NCI-H82 treated with DMSO at 0.1 percent for 48 hours (cell line): Measurements from ENCODE around the gene ARAP2.

Experiments used
- DNase-seq: peaks from one replicate; lab custom pipeline; 2025; ENCODE audit not compliant: unreplicated experiment; lab: John Stamatoyannopoulos, UW

Gene ARAP2

DNA sequence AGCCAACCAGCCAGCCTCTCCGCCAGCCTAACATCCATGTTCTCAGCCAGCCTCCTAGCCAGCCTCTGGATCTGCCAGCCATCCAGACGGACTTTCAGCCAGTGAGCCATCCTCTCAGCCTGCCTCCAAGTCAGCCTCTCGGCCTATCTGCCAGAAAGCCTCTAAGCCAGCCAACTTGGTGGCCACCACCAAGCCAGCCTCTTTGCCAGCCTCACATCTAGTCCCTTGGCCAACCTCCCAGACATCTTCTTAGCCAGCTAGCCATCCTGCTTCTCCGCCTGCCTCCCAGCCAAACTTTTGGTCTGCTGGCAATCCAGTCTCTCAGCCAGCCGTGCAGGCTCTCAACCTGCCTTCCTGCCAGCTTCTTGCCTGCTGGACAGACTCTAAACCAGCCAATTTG is 16.4 kb upstream of the ARAP2 start:
- DNase-seq: no peak

GRCh38 chr4:36256398-36256891 is 12.1 kb upstream of the ARAP2 start:
- DNase-seq: no peak

DNA sequence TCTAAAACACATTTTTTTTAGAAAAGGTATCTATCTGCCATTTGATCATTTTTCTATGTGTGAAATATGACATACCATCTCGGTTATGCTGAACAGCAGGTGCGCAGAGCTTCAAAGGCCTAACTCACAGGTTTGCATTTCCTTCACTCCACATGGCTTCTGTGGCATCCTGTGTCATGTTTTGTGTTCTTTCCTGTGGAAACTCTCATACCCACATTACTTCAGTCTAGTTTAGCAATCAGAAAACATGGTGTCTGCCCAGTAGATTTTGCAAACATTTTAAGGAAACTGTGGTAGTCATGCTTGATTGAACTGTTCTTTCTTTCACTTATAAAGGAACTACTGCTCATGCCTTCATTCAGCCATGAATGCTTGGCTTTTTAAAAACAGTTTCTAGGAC is 11.3 kb upstream of the ARAP2 start:
- no peak for DNase-seq

GRCh38 chr4:36254371-36254770 is 10.1 kb upstream of the ARAP2 start:
- DNase-seq: no peak

DNA sequence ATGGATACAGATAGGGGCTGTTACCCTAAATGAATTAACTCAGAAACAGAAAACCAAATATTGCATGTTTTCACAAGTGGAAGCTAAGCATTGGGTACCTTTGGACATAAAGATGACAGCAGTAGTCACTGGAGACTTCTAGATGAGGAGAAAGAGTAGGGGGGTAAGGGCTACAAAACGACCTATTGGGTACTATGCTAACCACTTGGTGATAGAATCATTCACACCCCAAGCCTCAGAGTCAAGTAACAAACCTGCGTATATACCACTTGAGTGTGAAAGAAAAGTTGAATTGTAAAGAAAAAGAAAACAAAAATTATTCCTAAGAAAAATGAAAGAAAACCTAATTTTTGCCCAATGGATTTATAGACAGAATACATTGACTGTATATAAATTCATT is 7.7 kb upstream of the ARAP2 start:
- no peak for DNase-seq

DNA sequence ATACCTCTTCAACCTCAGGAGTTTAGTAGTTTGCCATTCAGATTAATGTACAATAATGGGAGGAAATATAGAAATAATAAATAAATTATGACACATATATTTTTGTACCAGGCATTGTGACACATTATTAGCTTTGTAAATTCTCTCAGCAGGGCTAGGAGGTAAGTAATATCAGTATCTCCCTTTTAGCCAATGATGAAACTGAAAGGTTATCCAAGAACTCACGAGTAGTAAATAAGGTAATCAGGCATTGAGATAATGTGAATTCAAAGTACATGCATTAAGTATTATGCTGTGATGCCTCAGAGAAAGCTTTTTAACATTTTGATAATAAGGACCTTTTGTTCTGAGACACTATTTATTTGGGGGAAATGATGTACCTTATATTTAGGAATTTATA is 5.3 kb upstream of the ARAP2 start:
- no peak for DNase-seq

GRCh38 chr4:36243355-36244256 is 708 bp downstream of the ARAP2 start:
- DNase-seq: no peak

GRCh38 chr4:36242629-36243354 is 1.5 kb downstream of the ARAP2 start:
- DNase-seq: no peak

DNA sequence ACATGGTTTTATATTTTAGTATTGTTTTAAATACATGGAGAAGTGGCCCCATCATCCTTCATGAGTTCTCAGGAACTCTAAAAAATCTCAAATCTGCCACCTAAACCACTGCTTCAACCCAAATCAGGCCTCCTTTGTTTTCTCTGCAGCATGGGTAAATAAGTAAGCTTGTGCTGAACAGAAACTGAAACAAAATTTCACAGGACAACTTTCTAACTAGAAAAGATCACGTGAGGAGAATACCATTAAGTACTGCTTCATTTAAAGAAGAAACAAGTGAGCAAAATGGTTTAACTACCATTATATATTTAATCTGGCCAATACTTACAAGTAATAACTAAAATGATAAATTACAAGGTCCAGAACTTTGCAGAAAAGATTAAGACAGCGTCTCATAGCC is 2.5 kb downstream of the ARAP2 start:
- DNase-seq: no peak

DNA sequence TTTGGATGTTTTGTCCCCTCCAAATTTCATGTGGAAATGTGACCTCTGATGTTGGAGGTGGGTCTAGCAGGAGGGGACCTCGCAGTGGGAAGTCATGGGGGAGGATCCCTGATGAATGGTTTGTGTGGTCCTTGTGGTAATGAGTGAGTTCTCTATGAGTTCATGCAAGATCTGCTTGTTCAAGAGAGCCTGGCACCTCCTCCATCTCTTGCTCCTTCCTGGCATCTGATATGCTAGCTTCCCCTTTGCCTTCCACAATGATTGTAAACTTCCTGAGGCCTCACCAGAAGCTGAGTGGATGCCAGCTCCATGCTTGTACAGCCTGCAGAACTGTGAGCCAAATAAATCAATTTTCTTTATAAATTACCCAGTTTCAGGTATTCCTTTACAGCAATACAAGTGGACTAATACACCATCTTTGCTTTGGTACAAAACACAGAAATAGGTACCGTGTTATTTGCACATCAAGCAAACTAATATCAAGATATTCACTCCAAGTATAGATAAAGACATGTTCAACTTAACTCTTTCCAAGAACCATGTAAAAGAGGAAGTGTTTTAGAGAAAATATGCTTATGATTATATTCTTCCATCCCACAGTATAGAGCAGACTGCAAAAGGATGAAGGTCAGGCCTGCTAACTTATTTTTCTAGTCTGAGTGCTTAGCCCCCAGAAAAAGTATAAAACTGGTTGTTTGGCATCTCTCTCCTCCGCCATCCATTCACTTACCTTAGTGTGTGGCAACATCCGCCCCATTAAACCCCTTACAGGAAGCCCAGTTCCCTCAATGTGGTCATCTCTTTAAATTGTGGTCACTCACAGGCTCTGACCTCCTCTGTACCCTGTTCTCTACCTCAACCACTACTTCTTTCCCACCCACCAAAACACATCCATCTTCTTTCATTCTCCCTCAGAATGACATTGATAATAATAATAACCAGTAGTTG is 6.7 kb downstream of the ARAP2 start:
- DNase-seq: no peak

DNA sequence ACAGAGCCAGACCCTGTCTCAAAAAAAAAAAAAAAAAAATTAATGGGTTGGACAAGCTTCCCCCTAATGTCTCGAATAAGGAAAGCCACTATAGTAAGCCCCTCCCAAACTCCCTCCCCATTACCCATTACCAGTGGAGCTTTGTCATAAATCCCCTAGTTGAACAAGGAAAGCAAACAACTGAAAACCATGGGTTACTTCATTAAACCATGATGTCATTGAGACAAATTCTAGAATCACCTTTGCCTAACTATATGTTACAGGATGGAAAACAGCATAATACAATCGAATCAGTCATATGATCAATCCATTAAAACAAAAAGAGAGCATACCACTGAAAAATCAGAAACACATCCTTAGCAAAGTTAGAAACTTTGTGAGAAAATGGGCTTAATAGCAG is 8.2 kb downstream of the ARAP2 start:
- no peak for DNase-seq

DNA sequence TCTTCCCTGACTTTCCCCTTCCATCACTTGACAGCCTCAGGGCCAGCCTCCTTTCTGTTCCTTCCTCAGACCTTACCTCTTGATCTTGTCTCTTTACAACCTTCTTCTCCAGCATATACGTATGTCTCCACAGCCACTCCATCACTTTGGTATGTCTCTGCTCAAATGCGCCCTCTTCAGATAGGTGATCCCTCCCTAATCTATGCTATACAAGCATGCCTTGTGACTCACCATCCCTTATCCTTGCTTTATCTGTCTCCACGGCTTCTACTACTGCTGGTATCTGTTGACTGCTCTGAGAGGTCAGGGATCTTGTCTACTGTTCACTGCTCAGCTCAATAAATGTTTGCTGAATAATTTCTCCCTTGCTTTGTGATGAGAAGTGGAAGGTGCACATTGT is 9.0 kb downstream of the ARAP2 start:
- no peak for DNase-seq

DNA sequence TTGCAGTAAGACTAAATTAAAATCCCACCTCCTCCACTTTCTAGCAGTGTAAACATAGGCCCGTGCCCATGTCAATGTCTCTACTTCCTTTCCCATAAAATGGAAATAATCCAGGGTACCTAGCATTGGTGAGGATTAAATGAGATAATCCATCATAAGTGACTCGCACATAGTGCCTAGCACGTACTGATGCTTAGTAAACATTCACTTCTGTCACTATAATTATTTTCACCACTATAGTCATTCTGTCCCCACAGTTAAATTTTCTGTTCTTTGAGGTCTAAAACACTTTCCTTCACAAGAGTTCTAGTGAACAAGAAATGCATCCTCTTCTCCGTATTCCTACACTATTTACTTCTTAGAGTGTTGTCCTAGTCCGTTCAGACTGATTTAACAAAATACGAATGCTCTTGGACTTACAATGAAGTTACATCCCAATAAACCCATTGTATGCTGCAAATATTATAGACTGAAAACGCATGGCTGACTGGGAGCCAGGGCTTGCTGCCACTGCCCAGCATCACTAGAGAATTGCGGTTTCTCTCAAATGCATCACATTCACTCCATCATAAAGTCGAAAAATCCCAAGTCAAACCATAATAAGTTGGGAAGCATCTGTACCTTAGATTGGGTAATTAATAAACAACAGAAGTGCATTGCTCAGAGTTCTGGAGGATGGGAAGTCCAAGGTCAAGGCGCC is 10.6 kb downstream of the ARAP2 start:
- DNase-seq: no peak

DNA sequence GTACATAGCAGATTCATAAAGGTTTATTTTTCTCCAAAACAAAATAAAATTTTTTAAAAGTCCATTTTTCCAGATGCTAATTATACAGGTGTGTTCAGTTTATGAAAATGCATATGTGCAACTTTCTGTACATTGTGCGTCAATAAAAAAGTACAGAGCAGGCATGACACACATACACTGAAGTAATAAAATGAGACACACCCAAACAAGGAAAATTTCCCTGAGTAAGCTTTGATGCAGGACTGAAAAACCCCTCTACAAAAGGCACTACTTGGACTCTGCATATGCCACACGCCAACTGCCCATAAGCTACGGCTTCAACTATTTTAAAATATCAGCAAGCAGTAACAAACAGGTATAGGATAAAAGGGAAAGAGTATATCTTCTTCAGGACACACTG is 13.8 kb downstream of the ARAP2 start:
- DNase-seq: no peak

DNA sequence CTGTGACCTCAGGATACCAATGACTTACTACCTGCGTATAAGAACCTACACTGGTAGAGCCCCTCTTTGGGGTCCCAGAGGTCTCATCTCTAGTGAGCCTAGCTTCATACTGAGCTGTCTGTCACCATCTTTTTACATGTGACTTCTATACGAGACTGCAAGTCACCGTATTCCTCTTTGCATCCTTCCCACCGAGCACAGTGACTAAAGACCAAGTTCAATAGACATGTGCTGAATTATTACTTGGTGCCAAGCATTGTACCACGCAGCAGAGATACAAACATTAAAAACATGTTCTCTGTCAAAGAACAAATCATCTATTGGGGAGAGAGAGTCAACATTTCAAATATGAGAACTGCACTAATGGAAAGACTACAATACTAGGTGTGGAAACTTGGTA is 16.4 kb downstream of the ARAP2 start:
- no peak for DNase-seq

DNA sequence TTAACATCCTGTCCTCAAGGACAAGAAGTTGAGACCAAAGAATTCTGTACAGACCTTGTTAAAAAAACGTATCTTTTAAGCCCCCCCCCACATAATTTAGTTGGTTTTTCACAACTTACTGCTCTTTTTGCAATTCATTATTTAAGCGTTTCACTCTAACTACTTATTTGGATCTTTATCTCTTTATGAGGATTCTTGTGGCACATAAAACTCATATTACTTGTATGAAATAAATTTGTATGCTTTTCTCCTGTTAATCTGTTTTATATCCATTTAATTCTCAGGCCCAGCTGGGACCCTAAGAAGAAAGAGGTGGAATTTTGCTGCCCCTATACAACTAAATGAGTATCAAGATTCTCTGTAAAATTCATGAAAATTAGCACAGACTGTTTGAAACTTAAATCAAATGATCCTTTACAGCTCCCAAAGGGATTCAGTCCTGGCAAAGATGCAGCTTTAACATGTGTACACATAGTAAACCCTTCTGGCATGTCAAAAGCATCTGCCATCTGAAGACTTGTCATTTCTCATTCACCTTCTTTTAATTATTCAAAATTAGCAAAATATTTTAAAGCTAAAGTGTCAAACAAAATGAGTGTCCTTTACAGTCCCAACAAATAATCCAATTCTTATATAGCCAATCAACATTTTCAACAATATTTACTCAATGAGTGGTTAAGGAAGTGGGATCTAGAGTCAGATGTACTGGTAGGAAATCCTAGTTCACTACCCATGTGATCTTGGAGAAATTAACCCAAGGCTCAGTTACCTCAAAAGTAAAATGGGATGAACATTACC is 17.7 kb downstream of the ARAP2 start:
- DNase-seq: no peak

- DNase-seq: no peak
Observed at GRCh38 chr4:36224972-36225903, 19.1 kb downstream of the ARAP2 start.

DNA sequence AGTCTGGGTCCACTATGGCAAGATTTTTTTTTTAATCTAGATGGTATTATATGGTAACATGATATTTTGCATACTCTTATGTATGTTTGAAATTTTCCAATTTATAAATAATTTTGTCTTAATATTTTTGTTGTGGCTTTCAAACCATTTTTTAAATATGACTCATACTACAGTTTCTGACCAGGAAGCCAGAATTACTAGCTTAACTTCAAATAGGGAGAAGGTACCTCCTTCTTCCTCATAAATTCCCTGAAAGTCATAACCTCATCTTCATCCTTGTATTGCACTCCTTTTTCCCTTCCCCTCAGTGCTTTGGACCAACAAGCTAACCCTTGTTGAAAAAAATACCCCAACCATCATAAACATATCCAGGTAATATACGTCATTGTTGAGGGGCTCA is 21.6 kb downstream of the ARAP2 start:
- no peak for DNase-seq

- no peak for DNase-seq
Observed at GRCh38 chr4:36220776-36221175, 23.5 kb downstream of the ARAP2 start.
